HCT116 (cell line): Measurements from ENCODE around the gene COX20.

Source experiments
- CEBPB ChIP-seq: IDR thresholded peaks from 2 replicates; pipeline ENCODE4 v1.6.1; 2012; ENCODE audit warnings: low read depth
- CTCF ChIP-seq, 3 experiments: fragments of 200-600 bp in 1 of 3; sonication (generic) in 1 of 3; IDR thresholded peaks in 2 of 3; conservative IDR thresholded peaks in 1 of 3; 2 replicates each; pipeline ENCODE4 v1.5.1; 2012 to 2017; ENCODE audit warnings: low read depth in 2 of 3, low read length in 2 of 3, antibody characterized with exemption in 1 of 3, borderline replicate concordance in 1 of 3, control low read depth in 1 of 3, mild to moderate bottlenecking in 1 of 3, mixed read lengths in 1 of 3, mixed run types in 1 of 3, moderate library complexity in 1 of 3; ENCODE audit not compliant: insufficient read depth in 1 of 3
- EGR1 ChIP-seq: IDR thresholded peaks from 2 replicates; pipeline ENCODE4 v1.6.1; 2012; ENCODE audit warnings: low read depth
- EZH2 ChIP-seq: fragments of 200-600 bp; sonication (generic); IDR thresholded peaks from 2 replicates; pipeline ENCODE4 v1.6.1; 2017; ENCODE audit warnings: antibody characterized with exemption, mixed run types
- EZH2phosphoT487 ChIP-seq: fragments of 200-600 bp; IDR thresholded peaks from 2 replicates; pipeline ENCODE4 v1.6.1; 2018; ENCODE audit warnings: antibody characterized with exemption, borderline replicate concordance
- MAX ChIP-seq: IDR thresholded peaks from 2 replicates; pipeline ENCODE4 v1.6.1; 2012
- POLR2A ChIP-seq: IDR thresholded peaks from 2 replicates; pipeline ENCODE4 v1.7.0; 2011; ENCODE audit warnings: borderline replicate concordance; ENCODE audit not compliant: insufficient read depth, insufficient read length; ENCODE audit errors: extremely low read depth
- POLR2AphosphoS5 ChIP-seq: IDR thresholded peaks from 2 replicates; pipeline ENCODE4 v1.6.1; 2011; ENCODE audit warnings: mild to moderate bottlenecking, low read depth, low read length, moderate library complexity
- REST ChIP-seq: IDR thresholded peaks from 2 replicates; pipeline ENCODE4 v1.6.1; 2012; ENCODE audit warnings: low read depth
- SP1 ChIP-seq: IDR thresholded peaks from 2 replicates; pipeline ENCODE4 v1.6.1; 2012; ENCODE audit warnings: low read depth
- TF ChIP-seq, protein P1 (sequence below): IDR thresholded peaks from 2 replicates; pipeline ENCODE4 v1.6.1; 2011; ENCODE audit warnings: mild to moderate bottlenecking, low read length, moderate library complexity; ENCODE audit not compliant: insufficient replicate concordance; ENCODE audit errors: extremely low read depth

GRCh38 chr1:244861683-244862082 lies 26.2 kb downstream of the COX20 start:
- TF ChIP-seq MAX (no peak), REST (no peak), CTCF (IDR thresholded peaks at IDR 0.05 in 2 of 3, conservative IDR thresholded peaks at IDR 0.05 in 1 of 3; ENCODE audit: borderline replicate concordance in 1 of 3, insufficient read depth in 1 of 3, low read depth in 2 of 3, low read length in 2 of 3) (no peak), SP1 (no peak), POLR2AphosphoS5 (no peak), POLR2A (no peak), CEBPB (no peak), EGR1 (no peak), EZH2phosphoT487 (no peak), EZH2 (no peak)
- TF ChIP-seq, protein P1, sequence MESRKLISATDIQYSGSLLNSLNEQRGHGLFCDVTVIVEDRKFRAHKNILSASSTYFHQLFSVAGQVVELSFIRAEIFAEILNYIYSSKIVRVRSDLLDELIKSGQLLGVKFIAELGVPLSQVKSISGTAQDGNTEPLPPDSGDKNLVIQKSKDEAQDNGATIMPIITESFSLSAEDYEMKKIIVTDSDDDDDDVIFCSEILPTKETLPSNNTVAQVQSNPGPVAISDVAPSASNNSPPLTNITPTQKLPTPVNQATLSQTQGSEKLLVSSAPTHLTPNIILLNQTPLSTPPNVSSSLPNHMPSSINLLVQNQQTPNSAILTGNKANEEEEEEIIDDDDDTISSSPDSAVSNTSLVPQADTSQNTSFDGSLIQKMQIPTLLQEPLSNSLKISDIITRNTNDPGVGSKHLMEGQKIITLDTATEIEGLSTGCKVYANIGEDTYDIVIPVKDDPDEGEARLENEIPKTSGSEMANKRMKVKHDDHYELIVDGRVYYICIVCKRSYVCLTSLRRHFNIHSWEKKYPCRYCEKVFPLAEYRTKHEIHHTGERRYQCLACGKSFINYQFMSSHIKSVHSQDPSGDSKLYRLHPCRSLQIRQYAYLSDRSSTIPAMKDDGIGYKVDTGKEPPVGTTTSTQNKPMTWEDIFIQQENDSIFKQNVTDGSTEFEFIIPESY: no peak
